ENCODE data around the gene SV2A.
A peak's percentile ranks its signal among the peaks of the same experiment; 100 is the strongest.
"Not testable (repeated sequence)": the region's sequence is repeated elsewhere in the genome, so short reads cannot be mapped to it uniquely, and the experiment has no call there.

SV2A gene

DNA sequence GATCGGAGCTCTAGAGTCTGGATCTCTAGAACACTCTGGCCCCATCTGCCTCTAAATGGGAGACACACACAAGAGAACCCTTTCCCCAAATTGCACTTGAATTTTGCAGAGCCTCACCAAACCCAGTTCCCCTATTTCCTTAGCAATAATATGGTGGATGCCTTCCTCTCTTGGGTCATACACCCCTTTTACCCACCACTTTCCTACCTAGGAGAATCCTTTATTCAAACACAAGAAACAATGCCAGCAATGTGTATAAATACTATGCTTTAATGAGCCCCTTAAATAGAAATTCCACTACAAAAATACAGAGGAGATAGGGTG is 10.7 kb upstream of the SV2A start:
- DNase-seq, result no peak

DNA sequence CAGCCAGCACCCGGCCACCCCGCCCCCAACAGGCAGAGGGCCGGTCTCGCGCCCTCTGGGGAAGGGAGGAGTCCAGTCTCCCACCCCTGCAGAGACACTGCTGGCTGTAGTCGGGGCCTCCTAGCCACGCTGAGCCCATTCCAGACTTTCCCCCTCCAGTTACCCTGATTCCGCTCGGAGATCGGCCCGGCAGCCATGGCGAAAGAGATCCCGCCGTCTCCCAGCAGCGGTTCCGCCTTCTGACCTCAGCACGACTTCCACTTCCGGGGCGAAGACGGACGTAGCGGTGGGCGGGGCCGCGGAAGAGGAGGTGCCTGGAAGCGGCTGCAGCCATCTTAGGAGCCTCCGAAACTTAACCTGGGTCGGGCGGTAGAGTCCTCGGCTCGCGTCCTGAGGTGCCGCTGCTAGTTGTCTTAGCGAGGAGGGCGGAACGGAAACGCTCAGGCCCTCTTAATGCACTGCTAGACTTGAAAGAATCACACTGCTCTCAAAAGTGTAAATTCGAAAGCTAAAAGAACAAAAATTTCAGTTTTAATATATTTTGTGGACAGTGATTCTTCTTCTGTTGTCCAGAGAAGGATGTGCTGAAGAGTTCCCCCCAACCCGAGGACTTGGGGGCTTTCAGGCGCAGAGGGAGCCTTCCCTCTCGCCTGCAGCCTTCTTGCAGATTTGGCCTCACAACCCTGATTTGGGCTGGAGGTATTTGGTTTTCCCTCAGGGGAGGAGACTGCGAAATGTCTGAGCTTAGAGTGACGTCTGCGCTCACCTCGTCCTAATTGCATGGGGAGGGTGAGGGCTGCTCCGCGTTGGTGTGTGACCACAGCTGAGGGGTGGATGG is 10.1 kb upstream of the SV2A start, which contains the start of gene SF3B4:
Gene SF3B4, minus strand, starts transcription at position 241 of the 838 bp plus-strand sequence. Its CDS starts 44 bp downstream, at position 197.
- peak; percentile 96 for DNase-seq

GRCh38 chr1:149927056-149927562 is 9.5 kb upstream of the SV2A start:
- peak; percentile 13 for DNase-seq

GRCh38 chr1:149926296-149926695 is 8.7 kb upstream of the SV2A start:
- no peak for DNase-seq

DNA sequence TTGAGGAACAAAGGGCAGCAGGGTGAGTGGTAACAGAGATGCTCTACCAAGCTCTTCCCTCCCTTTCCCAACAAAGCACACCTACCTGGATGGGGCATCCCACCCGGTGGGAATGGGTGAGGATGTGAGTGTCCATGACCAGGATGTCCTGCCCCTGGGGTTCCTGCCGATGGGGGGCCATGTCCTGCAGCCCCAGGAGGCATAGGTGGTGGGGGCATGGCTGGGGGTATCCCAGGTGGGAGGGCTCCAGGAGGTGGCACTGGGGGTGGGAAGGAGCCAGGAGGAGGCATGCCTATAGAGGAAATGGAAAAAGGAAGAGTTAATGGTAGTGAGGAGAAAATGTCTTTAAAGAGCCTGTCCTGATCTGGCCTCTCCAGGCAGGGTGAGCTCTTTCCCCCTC is 8.1 kb upstream of the SV2A start:
- no peak for DNase-seq

GRCh38 chr1:149925345-149925744 is 7.7 kb upstream of the SV2A start:
- DNase-seq, result no peak

- no peak for DNase-seq
Measured at GRCh38 chr1:149923626-149924025, 6.0 kb upstream of the SV2A start.

- DNase-seq, result no peak
Measured at GRCh38 chr1:149916898-149917252, 769 bp downstream of the SV2A start.

- no peak for DNase-seq
Measured at GRCh38 chr1:149916193-149916897, 1.3 kb downstream of the SV2A start.

DNA sequence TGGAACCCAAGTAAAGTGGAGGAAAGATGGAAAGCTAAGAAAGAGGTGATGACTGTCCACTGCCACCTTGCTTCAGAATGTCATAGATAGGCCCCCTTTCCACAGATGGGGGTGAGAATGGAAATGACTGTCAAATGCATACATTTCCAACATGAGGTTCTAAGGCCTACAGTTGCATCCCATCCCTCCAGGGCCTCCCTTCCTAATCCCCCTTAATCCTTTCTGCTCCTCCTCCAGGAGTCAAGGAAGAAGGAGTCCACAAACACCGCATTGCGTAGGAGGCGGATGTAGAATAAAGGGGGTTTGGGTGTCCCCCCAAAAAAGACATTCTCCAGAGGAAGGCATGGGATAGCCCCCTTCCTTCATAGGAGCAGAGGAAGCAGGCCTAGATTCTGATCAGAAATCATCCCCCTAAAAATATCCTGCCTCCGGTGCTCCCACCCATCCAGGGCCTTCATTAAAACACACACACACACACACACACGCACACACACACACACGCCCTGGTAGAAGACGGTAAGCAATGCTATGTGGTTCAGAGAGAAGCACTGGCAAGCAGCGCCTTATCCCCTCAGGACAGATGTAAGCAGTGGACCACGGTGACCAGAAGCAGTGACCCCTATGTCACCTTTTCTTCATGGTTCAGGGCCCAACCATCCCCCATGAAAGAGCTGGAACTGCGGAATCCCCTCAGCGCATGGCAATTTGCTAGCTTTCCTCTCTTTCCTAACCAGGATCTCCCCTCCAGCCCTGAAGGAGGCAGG is 2.0 kb downstream of the SV2A start:
- DNase-seq, result no peak

- no peak for DNase-seq
Measured at GRCh38 chr1:149914545-149914944, 3.1 kb downstream of the SV2A start.

DNA sequence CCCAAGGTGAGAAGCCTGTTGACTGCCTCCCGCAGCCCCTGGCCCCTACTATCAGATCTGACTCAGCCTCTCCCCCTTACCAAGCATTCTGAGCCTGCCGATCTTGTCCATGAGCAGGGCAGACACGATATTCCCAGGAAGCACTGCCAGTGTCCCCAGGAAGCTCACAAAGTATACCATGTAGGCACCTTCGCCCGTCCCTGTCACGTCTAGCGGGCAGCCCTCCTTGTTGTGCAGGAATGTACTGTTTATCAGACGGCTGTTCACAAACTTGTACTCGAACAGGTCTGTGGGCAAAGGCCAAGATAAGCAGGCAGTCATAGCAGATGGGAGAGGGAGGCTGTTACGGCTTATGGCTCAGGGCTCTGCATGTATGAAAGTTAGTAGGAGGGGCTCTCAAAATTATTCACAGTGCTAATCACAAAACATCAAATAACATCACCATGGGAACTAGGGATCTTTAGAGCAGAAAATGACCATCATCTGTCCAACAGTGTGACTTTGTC is 11.0 kb downstream of the SV2A start:
- DNase-seq, result no peak

GRCh38 chr1:149903836-149904491 is 13.7 kb downstream of the SV2A start:
- no peak for DNase-seq

DNA sequence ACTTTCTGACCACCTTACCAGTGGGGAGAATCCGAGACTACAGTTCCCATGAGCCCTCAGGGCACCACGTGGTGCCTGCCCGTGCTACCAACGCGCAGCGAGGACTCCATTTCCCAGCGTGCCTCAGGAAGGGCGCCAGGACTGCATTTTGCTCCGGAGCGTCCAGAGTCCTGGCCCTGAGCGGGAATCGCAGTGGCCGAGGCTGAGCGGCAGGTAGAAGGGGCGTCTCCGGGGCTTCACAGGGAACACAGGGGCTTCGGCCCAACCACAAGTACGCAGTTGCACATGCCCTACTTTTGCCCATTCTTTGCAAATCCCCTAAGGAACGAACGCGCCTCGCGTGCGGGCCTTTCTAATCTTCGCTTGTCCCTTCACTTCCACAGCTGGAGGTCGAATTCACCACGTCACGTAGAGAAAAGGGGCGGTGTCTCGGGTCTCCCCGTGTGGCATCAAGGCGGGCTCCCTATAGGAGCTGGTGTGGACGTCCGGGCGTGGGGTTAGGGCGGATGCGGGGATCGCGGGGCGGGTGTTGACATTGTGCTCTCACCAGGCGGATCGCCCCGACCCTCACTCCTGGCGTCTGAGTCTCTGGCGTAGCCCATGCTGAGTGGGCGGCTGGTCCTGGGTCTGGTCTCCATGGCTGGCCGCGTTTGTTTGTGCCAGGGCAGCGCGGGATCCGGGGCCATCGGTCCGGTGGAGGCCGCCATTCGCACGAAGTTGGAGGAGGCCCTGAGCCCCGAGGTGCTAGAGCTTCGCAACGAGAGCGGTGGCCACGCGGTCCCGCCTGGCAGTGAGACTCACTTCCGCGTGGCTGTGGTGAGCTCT is 18.0 kb downstream of the SV2A start, which contains the start of gene BOLA1:
Gene BOLA1, plus strand, starts transcription at position 109 of the 825 bp plus-strand sequence. Its CDS starts 492 bp downstream, at position 601.
- peak; percentile 85 for DNase-seq

- DNase-seq, result no peak
Measured at GRCh38 chr1:149896575-149896974, 21.1 kb downstream of the SV2A start.

- no peak for DNase-seq
Measured at GRCh38 chr1:149888999-149889289, 28.7 kb downstream of the SV2A start.

DNA sequence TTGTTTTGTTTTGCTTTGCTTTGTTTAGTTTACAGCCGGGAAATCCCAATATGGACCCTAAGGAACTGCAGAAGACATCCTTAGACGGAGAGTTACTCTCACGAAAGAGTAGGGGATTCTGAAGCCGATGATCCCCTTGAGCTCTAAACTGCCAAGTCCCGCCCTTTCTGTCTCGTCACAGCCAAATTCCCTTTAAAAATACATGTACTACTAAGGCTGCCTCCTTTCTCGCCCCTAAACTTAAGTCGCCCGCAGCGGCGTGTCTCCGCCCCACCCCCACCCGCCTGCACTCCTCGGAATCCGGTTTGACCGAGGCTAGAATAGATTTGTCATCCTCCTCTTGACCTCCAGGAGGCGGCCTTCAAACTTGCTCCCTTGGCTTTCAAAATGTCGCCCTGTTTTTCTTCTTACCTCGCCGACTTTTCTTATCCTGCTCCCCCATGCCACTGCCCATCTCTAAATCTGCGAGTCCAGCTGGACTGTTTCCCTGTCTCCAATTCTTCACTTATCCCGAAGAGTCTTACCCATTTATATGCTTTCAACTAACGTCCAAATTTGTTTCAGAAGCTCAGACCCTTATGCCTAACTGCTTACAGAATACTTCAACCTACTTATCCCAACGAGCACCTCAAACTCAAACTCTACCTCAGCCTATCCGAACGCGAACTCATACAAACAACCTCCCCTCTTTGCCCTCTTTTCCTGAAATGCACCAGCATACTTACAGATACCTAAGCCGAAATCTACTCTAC is 29.2 kb downstream of the SV2A start:
- peak; percentile 90 for DNase-seq

DNA sequence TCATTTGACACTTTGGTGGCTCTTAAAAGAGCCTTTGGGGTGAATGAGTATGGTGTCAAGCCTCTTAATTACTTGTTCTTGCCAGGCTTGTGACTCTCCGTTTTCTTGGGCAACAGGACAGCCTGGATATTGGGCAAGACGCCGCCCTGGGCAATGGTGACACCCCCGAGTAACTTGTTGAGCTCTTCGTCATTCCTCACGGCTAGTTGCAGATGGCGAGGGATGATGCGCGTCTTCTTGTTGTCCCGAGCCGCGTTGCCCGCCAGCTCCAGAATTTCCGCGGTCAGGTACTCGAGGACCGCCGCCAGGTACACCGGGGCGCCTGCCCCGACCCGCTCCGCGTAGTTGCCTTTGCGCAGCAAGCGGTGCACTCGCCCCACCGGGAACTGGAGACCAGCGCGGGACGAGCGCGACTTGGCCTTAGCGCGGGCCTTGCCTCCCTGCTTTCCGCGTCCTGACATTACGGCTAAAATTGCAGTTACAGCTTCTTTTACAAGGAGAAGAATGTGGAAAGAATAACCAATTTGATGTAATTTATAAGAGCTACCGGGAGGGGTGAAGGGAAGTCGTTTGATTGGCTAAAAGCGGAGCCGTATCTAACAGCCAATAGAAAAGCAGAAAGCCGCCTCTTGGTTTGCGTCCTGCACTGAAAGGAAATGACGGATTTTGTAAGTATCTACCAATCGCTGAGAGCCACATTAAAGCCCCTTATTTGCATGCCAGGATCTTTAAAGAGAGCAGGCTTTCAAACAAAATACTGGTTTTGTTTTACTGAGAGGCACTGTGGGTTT is 30.0 kb downstream of the SV2A start:
- DNase-seq, result peak; percentile 98

DNA sequence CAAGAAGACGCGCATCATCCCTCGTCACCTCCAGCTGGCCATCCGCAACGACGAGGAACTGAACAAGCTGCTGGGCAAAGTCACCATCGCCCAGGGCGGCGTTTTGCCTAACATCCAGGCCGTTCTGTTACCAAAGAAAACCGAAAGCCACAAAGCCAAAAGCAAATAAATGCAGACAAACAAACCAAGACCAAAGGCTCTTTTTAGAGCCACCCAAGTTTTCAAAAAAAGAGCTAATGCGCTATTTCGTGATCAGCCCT is 30.5 kb downstream of the SV2A start:
- not testable (repeated sequence) for DNase-seq

- peak; percentile 98 for DNase-seq
Measured at GRCh38 chr1:149886396-149887195, 31.0 kb downstream of the SV2A start.

All from CD4-positive, alpha-beta T cell treated with Interleukin-17A for 1 hour (primary cell).